GM11168 (cell line): ENCODE data around the gene KCNJ18.
"Not testable (repeated sequence)": the region's sequence is repeated elsewhere in the genome, so short reads cannot be mapped to it uniquely, and the experiment has no call there.

Source experiments
- in situ Hi-C: fragments of 300-500 bp; cut with MboI; formaldehyde crosslinking; loops from one replicate; pipeline ENCODE4 v1.12.0; 2022; ENCODE audit warnings: low sequenced_read_pairs; ENCODE audit not compliant: unreplicated experiment

Gene KCNJ18

DNA sequence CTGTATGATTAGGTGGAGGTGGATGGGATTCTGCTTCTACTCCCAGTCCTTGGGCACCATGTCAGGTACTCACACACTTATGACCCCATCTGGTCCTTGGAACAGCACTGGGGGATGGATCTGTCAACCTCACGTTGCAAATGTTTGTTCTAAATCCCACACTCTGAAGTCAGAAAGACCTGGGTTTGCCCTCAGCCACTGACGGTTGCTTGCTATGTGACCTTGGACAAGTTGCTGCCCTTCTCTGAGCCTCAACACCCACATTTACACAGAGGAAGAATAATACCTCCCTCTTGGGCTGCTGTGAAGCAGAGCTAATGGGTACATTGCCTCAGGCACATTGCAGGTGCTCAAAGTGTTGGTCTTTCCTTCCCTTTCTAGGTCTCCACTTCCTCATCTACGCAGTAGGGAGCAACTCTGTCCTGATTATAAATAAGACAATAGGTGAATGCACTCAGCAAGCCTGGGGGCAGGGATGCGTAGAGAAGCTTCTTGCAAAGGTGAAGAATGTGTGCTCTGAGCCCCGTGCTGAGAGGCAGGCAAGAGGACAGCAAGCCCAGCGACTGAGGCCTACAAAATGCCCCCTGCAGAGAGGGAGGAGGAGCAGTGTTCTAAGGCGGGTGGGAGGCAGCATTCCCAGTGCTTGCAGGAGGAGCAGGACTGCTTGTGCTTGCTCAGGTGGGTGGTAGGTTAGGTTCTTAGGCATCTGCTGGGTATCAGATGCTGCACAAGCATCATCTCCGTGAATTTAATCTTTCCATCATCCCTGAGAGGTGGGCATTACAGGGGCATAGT, 21.8 kb upstream of the KCNJ18 start:
- in situ Hi-C loops, result not testable (repeated sequence)

- in situ Hi-C loops, result not testable (repeated sequence)
These were observed 20.9 kb upstream of the KCNJ18 start for GRCh38 chr17:21671437-21671836.

DNA sequence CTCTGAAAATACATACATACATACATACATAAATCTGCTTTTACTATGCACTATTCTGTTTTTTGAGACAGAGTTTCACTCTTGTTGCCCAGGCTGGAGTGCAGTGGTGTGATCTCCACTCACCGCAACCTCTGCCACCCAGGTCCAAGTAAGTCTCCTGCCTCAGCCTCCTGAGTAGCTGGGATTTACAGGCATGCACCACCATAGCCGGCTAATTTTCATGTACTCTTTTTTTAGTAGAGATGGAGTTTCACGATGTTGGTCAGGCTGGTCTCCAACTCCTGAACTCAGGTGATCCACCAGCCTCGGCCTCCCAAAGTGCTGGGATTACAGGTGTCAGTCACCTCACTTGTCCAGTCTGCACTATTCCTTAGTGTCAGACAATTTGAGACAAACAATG, 20.5 kb upstream of the KCNJ18 start:
- in situ Hi-C loops, result not testable (repeated sequence)

- in situ Hi-C loops, result not testable (repeated sequence)
These were observed 18.7 kb upstream of the KCNJ18 start for GRCh38 chr17:21673451-21674241.

GRCh38 chr17:21674242-21674731, 18.0 kb upstream of the KCNJ18 start:
- in situ Hi-C loops, result no loop called here

GRCh38 chr17:21674891-21675738, 17.2 kb upstream of the KCNJ18 start:
- in situ Hi-C loops, result not testable (repeated sequence)

- in situ Hi-C loops, result not testable (repeated sequence)
These were observed 16.6 kb upstream of the KCNJ18 start for GRCh38 chr17:21675739-21676130.

- in situ Hi-C loops, result no loop called here
These were observed 15.8 kb upstream of the KCNJ18 start for GRCh38 chr17:21676281-21677111.

- in situ Hi-C loops, result no loop called here
These were observed 15.0 kb upstream of the KCNJ18 start for GRCh38 chr17:21677126-21677910.

GRCh38 chr17:21677911-21678310, 14.4 kb upstream of the KCNJ18 start:
- in situ Hi-C loops, result no loop called here

GRCh38 chr17:21678393-21679081, 13.8 kb upstream of the KCNJ18 start:
- in situ Hi-C loops, result no loop called here

GRCh38 chr17:21679256-21680146, 12.8 kb upstream of the KCNJ18 start:
- in situ Hi-C loops, result no loop called here

DNA sequence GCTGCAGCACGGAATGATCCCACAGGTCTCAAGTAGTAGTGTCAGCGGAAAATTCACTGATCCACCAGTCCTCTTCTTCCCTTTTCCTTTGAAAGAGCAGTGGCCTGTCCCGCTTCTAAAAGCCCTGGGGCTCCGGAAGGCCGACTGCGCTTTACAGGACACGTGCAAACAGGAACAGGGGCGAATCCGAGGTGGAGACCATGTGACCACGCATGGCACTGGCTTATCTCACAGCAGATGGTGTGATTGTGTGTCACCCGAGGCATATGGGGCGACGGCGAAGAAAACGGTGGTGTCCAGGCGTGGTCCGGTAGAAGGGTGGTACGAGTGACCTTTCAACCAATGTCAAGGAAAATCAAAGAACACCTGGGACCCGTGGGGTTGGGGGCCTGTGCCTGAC, 12.0 kb upstream of the KCNJ18 start:
- in situ Hi-C loops, result no loop called here

GRCh38 chr17:21680850-21681351, 11.4 kb upstream of the KCNJ18 start:
- in situ Hi-C loops, result not testable (repeated sequence)

GRCh38 chr17:21681576-21681975, 10.7 kb upstream of the KCNJ18 start:
- in situ Hi-C loops, result not testable (repeated sequence)

- in situ Hi-C loops, result not testable (repeated sequence)
These were observed 10.2 kb upstream of the KCNJ18 start for GRCh38 chr17:21682130-21682529.

DNA sequence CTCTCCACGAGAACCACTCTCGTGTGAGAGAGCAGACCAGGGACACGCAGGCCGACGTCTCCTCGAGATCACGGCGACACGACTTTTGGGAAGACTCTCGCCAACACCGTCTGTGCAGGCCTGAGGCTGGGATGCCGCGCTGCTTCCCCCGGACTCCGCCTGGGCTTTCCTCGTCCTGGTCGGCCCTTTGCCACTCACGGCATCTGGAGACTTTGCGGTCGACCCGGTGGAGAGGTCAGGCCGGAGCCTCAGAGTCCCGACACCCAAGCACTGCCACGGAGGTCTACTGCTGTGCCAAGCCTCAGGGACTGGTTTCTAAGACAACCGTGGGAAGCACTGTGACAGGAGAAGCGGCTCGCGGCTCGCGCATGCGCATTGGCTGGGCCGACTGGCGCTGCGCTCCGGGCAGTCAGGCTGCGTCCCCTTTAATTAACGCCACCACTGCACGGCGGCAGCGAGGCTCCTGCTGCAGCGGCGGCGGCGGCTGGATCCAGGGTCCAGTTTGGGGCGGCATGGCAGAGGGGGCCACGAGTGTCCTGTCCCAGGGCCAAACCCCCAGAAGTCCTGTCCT, 9.1 kb upstream of the KCNJ18 start:
- in situ Hi-C loops, result not testable (repeated sequence)
